ENCODE results near the gene CCDC137. TPM values are rescaled to one million over a fixed set of nuclear protein-coding genes. Genes with fewer than 3 reads are reported as not detected.

The CCDC137 gene
- total and polyA plus RNA-seq, 2 of the 13 experiments (the other 11 are each of a cell fraction or from before 2014, with no cell fraction given), result 14.6 to 39.1 TPM

- TF ChIP-seq, protein P1, sequence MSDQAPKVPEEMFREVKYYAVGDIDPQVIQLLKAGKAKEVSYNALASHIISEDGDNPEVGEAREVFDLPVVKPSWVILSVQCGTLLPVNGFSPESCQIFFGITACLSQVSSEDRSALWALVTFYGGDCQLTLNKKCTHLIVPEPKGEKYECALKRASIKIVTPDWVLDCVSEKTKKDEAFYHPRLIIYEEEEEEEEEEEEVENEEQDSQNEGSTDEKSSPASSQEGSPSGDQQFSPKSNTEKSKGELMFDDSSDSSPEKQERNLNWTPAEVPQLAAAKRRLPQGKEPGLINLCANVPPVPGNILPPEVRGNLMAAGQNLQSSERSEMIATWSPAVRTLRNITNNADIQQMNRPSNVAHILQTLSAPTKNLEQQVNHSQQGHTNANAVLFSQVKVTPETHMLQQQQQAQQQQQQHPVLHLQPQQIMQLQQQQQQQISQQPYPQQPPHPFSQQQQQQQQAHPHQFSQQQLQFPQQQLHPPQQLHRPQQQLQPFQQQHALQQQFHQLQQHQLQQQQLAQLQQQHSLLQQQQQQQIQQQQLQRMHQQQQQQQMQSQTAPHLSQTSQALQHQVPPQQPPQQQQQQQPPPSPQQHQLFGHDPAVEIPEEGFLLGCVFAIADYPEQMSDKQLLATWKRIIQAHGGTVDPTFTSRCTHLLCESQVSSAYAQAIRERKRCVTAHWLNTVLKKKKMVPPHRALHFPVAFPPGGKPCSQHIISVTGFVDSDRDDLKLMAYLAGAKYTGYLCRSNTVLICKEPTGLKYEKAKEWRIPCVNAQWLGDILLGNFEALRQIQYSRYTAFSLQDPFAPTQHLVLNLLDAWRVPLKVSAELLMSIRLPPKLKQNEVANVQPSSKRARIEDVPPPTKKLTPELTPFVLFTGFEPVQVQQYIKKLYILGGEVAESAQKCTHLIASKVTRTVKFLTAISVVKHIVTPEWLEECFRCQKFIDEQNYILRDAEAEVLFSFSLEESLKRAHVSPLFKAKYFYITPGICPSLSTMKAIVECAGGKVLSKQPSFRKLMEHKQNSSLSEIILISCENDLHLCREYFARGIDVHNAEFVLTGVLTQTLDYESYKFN (CRISPR knock-in tag; conservative IDR thresholded peaks at IDR 0.05), result no peak
- TF ChIP-seq RAD21 (CRISPR knock-in tag; IDR thresholded peaks at IDR 0.05) (peak; percentile 65), ZNF75D (CRISPR knock-in tag; IDR thresholded peaks at IDR 0.05; ENCODE audit: borderline replicate concordance) (no peak), UBTF (CRISPR knock-in tag; IDR thresholded peaks at IDR 0.05) (no peak; the same call in 1 of the 2 replicates), ZNF782 (CRISPR knock-in tag; IDR thresholded peaks at IDR 0.05; ENCODE audit: borderline replicate concordance) (no peak; the same call in 1 of the 2 replicates), THYN1 (CRISPR knock-in tag; IDR thresholded peaks at IDR 0.05; ENCODE audit: borderline replicate concordance, low read depth) (no peak), SMAD3 (CRISPR knock-in tag; IDR thresholded peaks at IDR 0.05) (no peak), YY1 (IDR thresholded peaks at IDR 0.05; ENCODE audit: insufficient read depth, insufficient replicate concordance, low read depth, low read length) (no peak), HIC2 (CRISPR knock-in tag; IDR thresholded peaks at IDR 0.05; ENCODE audit: low read depth) (no peak; the same call in 1 of the 2 replicates), ISL2 (CRISPR knock-in tag; IDR thresholded peaks at IDR 0.05) (no peak), ZMYM3 (CRISPR knock-in tag; IDR thresholded peaks at IDR 0.05) (peak; percentile 85), ZNF878 (CRISPR knock-in tag; IDR thresholded peaks at IDR 0.05) (no peak), ZNF83 (CRISPR knock-in tag; IDR thresholded peaks at IDR 0.05; ENCODE audit: borderline replicate concordance) (peak; percentile 36; the same call in 1 of the 2 replicates), ZNF547 (CRISPR knock-in tag; IDR thresholded peaks at IDR 0.05) (no peak)
- TF ChIP-seq, protein P2, sequence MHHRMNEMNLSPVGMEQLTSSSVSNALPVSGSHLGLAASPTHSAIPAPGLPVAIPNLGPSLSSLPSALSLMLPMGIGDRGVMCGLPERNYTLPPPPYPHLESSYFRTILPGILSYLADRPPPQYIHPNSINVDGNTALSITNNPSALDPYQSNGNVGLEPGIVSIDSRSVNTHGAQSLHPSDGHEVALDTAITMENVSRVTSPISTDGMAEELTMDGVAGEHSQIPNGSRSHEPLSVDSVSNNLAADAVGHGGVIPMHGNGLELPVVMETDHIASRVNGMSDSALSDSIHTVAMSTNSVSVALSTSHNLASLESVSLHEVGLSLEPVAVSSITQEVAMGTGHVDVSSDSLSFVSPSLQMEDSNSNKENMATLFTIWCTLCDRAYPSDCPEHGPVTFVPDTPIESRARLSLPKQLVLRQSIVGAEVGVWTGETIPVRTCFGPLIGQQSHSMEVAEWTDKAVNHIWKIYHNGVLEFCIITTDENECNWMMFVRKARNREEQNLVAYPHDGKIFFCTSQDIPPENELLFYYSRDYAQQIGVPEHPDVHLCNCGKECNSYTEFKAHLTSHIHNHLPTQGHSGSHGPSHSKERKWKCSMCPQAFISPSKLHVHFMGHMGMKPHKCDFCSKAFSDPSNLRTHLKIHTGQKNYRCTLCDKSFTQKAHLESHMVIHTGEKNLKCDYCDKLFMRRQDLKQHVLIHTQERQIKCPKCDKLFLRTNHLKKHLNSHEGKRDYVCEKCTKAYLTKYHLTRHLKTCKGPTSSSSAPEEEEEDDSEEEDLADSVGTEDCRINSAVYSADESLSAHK (CRISPR knock-in tag; IDR thresholded peaks at IDR 0.05; ENCODE audit: borderline replicate concordance), result no peak
- TF ChIP-seq, protein P3, sequence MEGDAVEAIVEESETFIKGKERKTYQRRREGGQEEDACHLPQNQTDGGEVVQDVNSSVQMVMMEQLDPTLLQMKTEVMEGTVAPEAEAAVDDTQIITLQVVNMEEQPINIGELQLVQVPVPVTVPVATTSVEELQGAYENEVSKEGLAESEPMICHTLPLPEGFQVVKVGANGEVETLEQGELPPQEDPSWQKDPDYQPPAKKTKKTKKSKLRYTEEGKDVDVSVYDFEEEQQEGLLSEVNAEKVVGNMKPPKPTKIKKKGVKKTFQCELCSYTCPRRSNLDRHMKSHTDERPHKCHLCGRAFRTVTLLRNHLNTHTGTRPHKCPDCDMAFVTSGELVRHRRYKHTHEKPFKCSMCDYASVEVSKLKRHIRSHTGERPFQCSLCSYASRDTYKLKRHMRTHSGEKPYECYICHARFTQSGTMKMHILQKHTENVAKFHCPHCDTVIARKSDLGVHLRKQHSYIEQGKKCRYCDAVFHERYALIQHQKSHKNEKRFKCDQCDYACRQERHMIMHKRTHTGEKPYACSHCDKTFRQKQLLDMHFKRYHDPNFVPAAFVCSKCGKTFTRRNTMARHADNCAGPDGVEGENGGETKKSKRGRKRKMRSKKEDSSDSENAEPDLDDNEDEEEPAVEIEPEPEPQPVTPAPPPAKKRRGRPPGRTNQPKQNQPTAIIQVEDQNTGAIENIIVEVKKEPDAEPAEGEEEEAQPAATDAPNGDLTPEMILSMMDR (CRISPR knock-in tag; IDR thresholded peaks at IDR 0.05), result peak; percentile 63
Measured at GRCh38 chr17:81712468-81713003, 46.0 kb downstream of the CCDC137 start (continued).
